ENCODE data around the gene SCP2.
"Not testable (repeated sequence)": the region's sequence is repeated elsewhere in the genome, so short reads cannot be mapped to it uniquely, and the experiment has no call there.

The SCP2 gene

DNA sequence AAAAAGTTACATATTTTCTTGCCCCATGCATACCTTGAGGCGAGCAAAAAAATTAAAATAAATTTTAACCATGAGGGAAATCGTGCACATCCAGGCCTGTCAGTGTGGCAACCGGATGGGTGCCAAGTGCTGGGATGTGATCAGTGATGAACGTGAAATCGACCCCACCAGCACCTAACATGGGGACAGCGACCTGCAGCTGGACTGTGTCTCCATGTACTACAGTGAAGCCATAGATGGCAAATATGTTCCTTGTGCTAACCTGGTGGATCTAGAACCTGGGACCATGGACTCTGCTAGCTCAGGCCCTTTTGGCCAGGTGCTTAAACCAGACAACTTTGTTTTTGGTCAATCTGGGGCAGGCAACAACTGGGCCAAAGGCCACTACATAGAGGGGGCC lies 67.6 kb downstream of the SCP2 start:
- Histone ChIP-seq H3K36me3 (ENCODE audit: control insufficient read depth, insufficient read depth, low read length) (no peaks in the 10 kb centered on the region), H3K4me3 (ENCODE audit: low read length) (no peak overlapping the region), H3K9ac (ENCODE audit: low read length) (no peak overlapping the region)

DNA sequence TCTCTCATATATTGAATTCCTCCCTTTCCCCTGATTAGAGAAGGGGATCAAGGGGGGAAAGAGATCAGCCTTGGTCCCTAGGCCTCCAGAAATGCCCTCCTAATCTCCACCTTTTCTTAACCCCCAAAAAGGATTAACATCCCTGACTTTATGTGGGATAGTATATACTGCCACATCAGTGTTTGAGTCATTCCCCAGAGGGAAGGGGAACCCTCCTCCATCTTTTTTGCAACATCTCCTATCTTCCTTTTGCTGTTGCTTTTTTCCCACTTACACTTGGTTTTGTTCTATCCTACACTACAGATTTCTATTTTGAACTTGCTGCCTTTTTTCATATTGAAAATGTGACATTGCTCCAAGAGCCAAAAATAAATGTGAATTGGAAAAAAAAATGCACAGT lies 69.6 kb downstream of the SCP2 start:
- H3K4me3 ChIP-seq (ENCODE audit: low read length): no peak overlapping the region
- no peaks in the 10 kb centered on the region for H3K4me1 ChIP-seq (ENCODE audit: control insufficient read depth, insufficient read depth, low read length)
- H3K9me3 ChIP-seq (ENCODE audit: control insufficient read depth, low read length): no peaks in the 10 kb centered on the region
- H3K9ac ChIP-seq (ENCODE audit: low read length): no peak overlapping the region
- no peaks in the 10 kb centered on the region for H3K36me3 ChIP-seq (ENCODE audit: control insufficient read depth, insufficient read depth, low read length)
- H3K27me3 ChIP-seq (ENCODE audit: control insufficient read depth, insufficient read depth, low read length): no peaks in the 10 kb centered on the region

More for the DNA sequence above, 67.6 kb downstream of the SCP2 start:
- Histone ChIP-seq H3K27me3 (ENCODE audit: control insufficient read depth, insufficient read depth, low read length) (no peaks in the 10 kb centered on the region), H3K9me3 (ENCODE audit: control insufficient read depth, low read length) (no peaks in the 10 kb centered on the region), H3K4me1 (ENCODE audit: control insufficient read depth, insufficient read depth, low read length) (no peaks in the 10 kb centered on the region)

DNA sequence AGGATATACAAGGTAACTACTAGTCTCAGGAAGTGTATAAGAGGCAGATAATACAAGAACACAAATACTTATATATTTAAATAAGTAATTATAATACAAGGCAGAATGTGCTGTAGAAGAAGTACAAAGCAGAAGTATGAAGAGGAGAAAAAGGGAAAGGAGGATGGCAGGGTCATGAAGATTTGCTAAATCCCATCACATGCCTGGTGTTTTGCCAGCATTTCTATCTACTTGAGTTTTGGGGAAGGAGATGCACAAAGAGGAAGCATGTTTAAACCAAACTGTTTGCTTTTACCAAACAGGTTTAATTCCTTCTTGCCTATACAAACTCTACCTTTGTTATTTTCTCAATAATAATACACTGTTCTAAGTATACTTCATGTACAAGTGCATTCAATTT lies 74.1 kb downstream of the SCP2 start:
- H3K4me1 ChIP-seq (ENCODE audit: control insufficient read depth, insufficient read depth, low read length): no peaks in the 10 kb centered on the region
- H3K36me3 ChIP-seq (ENCODE audit: control insufficient read depth, insufficient read depth, low read length): no peaks in the 10 kb centered on the region
- no peak overlapping the region for H3K4me3 ChIP-seq (ENCODE audit: low read length)
- H3K9ac ChIP-seq (ENCODE audit: low read length): no peak overlapping the region
- no peaks in the 10 kb centered on the region for H3K27me3 ChIP-seq (ENCODE audit: control insufficient read depth, insufficient read depth, low read length)
- no peaks in the 10 kb centered on the region for H3K9me3 ChIP-seq (ENCODE audit: control insufficient read depth, low read length)

DNA sequence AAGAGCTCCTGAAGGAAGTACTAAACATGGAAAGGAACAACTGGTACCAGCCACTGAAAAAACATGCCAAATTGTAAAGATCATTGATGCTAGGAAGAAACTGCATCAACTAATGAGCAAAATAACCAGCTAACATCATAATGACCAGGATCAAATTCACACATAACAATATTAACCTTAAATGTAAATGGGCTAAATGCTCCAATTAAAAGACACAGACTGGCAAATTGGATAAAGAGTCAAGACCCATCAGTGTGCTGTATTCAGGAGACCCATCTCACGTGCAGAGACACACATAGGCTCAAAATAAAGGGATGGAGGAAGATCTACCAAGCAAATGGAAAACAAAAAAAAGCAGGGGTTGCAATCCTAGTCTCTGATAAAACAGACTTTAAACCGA lies 79.5 kb downstream of the SCP2 start:
- H3K9me3 ChIP-seq (ENCODE audit: control insufficient read depth, low read length); H3K4me3 ChIP-seq (ENCODE audit: low read length); H3K9ac ChIP-seq (ENCODE audit: low read length); H3K4me1 ChIP-seq (ENCODE audit: control insufficient read depth, insufficient read depth, low read length); H3K36me3 ChIP-seq (ENCODE audit: control insufficient read depth, insufficient read depth, low read length); H3K27me3 ChIP-seq (ENCODE audit: control insufficient read depth, insufficient read depth, low read length): not testable (repeated sequence)

DNA sequence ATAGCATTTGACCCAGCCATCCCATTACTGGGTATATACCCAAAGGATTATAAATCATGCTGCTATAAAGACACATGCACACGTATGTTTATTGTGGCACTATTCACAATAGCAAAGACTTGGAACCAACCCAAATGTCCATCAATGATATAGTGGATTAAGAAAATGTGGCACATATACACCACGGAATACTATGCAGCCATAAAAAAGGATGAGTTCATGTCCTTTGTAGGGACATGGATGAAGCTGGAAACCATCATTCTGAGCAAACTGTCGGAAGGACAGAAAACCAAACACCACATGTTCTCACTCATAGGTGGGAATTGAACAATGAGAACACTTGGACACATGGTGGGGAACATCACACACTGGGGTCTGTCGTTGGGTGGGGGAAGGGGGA lies 83.2 kb downstream of the SCP2 start:
- not testable (repeated sequence) for H3K4me3 ChIP-seq (ENCODE audit: low read length); H3K9ac ChIP-seq (ENCODE audit: low read length); H3K9me3 ChIP-seq (ENCODE audit: control insufficient read depth, low read length); H3K36me3 ChIP-seq (ENCODE audit: control insufficient read depth, insufficient read depth, low read length); H3K4me1 ChIP-seq (ENCODE audit: control insufficient read depth, insufficient read depth, low read length); H3K27me3 ChIP-seq (ENCODE audit: control insufficient read depth, insufficient read depth, low read length)

DNA sequence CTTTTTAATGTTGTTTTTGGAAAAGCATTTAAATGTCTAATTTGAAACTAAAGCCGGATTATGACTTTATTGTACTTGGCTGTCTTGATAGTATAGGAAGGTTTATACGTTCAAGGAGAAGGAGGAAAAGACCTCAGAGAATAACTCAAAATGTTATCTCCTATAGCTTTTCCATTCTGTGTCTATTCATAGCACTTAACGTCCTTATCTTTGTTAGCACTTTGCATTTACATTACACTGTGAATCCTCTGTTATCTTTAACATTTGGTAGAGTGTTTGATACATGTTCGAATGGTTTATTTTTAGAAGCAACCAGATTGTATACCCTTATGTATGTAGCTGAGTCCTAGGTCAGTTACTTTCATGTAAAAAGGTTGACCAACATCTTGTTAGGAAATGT lies 84.1 kb downstream of the SCP2 start:
- Histone ChIP-seq H3K36me3 (ENCODE audit: control insufficient read depth, insufficient read depth, low read length) (no peaks in the 10 kb centered on the region), H3K4me3 (ENCODE audit: low read length) (no peak overlapping the region), H3K9me3 (ENCODE audit: control insufficient read depth, low read length) (no peaks in the 10 kb centered on the region), H3K9ac (ENCODE audit: low read length) (no peak overlapping the region), H3K27me3 (ENCODE audit: control insufficient read depth, insufficient read depth, low read length) (no peaks in the 10 kb centered on the region), H3K4me1 (ENCODE audit: control insufficient read depth, insufficient read depth, low read length) (peaks cover 5% of the 10 kb centered on the region)

DNA sequence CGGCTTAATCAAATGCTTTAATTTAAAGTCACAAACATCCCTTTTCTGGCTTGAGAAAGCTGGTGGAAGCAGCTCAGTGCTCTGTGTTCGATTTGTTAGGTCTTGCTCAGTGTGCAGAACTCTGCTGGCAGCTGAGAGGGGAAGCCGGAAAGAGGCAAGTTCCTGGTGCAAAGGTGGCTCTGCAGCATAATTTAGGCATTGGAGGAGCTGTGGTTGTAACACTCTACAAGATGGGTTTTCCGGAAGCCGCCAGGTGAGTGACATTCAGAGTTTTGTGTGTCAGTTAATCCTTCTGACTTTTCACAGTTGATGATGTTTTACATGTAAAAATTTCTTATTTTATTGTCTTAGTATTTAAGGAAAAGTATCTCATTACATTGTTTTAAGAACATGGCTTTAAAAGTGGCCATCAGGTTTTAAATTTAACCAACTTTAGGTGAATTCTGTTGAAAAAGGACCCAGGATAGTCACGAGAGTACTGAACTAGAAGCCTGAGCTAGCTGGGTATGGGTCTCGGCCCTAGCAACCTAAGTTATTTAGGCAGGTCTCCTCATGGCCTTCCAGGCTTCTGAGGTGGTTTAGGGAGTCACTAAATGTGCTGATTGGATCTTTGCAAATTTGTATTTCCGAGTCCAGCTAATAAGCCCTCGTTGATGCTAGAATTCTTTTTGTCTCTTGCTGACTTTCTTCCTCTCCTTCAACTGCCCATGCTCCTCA lies 87.9 kb downstream of the SCP2 start:
- Histone ChIP-seq H3K4me1 (ENCODE audit: control insufficient read depth, insufficient read depth, low read length) (peaks cover 9% of the 10 kb centered on the region), H3K9ac (ENCODE audit: low read length) (peak overlapping the region; percentile 71), H3K36me3 (ENCODE audit: control insufficient read depth, insufficient read depth, low read length) (no peaks in the 10 kb centered on the region), H3K27me3 (ENCODE audit: control insufficient read depth, insufficient read depth, low read length) (no peaks in the 10 kb centered on the region), H3K9me3 (ENCODE audit: control insufficient read depth, low read length) (no peaks in the 10 kb centered on the region), H3K4me3 (ENCODE audit: low read length) (peak overlapping the region; percentile 65)

DNA sequence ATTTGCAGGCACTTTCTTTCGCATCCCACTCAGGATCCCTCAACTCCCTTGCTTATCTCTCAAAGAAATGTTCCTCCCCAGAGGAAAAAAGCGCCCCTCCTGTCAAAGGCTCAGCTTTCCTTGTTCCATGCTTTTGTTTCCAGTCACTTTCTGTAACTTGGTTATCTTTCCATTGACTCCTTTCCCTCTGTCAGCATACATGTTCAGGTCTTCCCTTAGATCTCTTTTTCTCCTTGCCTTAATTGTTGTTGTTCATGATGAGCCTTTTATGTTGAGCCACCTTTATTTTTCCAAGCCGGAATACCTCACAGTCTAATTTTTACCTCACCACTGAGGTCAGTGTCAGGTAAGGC lies 88.4 kb downstream of the SCP2 start:
- Histone ChIP-seq H3K4me1 (ENCODE audit: control insufficient read depth, insufficient read depth, low read length) (peaks cover 9% of the 10 kb centered on the region), H3K27me3 (ENCODE audit: control insufficient read depth, insufficient read depth, low read length) (no peaks in the 10 kb centered on the region), H3K4me3 (ENCODE audit: low read length) (peak overlapping the region; percentile 65), H3K9me3 (ENCODE audit: control insufficient read depth, low read length) (no peaks in the 10 kb centered on the region), H3K9ac (ENCODE audit: low read length) (peak overlapping the region; percentile 71), H3K36me3 (ENCODE audit: control insufficient read depth, insufficient read depth, low read length) (no peaks in the 10 kb centered on the region)

DNA sequence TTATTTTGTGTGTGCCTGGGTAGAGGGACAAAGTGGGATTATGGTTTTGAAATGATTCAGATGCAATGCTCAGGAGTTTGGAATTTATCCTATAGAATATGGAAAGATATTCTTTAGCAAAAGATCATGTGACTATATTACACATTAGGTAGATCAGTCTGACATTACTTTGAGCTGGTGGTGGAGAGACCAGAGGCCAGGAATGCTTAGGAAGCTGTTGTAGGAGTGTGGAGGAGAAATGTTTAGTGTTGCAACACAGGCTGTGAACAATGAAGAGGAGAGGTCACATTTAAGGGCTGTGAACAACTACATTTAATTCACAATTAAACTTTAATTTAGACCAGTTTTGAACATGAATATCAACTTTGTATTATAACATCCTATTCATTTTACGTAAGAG lies 89.6 kb downstream of the SCP2 start:
- H3K9me3 ChIP-seq (ENCODE audit: control insufficient read depth, low read length): no peaks in the 10 kb centered on the region
- H3K27me3 ChIP-seq (ENCODE audit: control insufficient read depth, insufficient read depth, low read length): no peaks in the 10 kb centered on the region
- H3K36me3 ChIP-seq (ENCODE audit: control insufficient read depth, insufficient read depth, low read length): no peaks in the 10 kb centered on the region
- H3K9ac ChIP-seq (ENCODE audit: low read length): no peak overlapping the region
- no peak overlapping the region for H3K4me3 ChIP-seq (ENCODE audit: low read length)
- peaks cover 9% of the 10 kb centered on the region for H3K4me1 ChIP-seq (ENCODE audit: control insufficient read depth, insufficient read depth, low read length)

DNA sequence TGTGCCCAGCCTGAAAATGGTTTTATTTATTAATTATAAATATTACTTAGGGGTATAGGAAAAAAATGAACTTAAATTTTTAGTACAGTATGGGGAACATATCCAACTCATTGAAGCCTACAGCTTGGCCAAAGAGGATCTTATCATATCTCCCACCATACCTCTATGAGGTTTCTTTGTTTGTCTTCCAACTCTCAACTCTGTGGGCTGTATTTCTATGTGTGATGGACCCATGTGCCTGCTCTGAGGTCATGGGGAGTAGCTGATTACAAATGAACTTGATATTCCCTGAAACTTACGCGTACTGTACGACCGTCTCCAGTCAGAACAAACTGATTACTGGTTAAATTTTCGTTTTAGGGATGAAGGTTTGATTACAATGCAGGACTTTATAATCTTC lies 93.5 kb downstream of the SCP2 start:
- H3K27me3 ChIP-seq (ENCODE audit: control insufficient read depth, insufficient read depth, low read length): no peaks in the 10 kb centered on the region
- H3K4me1 ChIP-seq (ENCODE audit: control insufficient read depth, insufficient read depth, low read length): peaks cover 6% of the 10 kb centered on the region
- H3K9me3 ChIP-seq (ENCODE audit: control insufficient read depth, low read length): no peaks in the 10 kb centered on the region
- no peak overlapping the region for H3K9ac ChIP-seq (ENCODE audit: low read length)
- H3K36me3 ChIP-seq (ENCODE audit: control insufficient read depth, insufficient read depth, low read length): peaks cover 3% of the 10 kb centered on the region
- no peak overlapping the region for H3K4me3 ChIP-seq (ENCODE audit: low read length)

DNA sequence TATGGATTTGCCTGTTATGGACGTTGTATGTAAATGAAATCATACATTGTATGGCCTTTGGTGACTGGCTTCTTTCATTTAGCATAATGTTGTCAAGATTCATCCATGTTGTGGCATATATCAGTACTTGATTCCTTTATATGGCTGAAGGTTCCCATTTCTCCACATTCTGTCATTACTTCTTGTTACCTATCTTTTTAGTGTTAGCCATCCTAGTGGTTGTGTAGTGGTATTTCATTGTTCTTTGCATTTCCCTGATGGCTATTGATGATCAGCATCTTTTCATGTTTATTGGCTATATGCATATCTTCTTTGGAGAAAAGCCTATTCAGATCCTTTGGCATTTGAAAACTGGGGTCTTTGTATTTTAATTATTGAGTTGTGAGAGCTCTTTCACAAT lies 95.1 kb downstream of the SCP2 start:
- H3K4me3 ChIP-seq (ENCODE audit: low read length): no peak overlapping the region
- H3K4me1 ChIP-seq (ENCODE audit: control insufficient read depth, insufficient read depth, low read length): no peaks in the 10 kb centered on the region
- no peaks in the 10 kb centered on the region for H3K27me3 ChIP-seq (ENCODE audit: control insufficient read depth, insufficient read depth, low read length)
- no peak overlapping the region for H3K9ac ChIP-seq (ENCODE audit: low read length)
- peaks cover 3% of the 10 kb centered on the region for H3K36me3 ChIP-seq (ENCODE audit: control insufficient read depth, insufficient read depth, low read length)
- no peaks in the 10 kb centered on the region for H3K9me3 ChIP-seq (ENCODE audit: control insufficient read depth, low read length)

DNA sequence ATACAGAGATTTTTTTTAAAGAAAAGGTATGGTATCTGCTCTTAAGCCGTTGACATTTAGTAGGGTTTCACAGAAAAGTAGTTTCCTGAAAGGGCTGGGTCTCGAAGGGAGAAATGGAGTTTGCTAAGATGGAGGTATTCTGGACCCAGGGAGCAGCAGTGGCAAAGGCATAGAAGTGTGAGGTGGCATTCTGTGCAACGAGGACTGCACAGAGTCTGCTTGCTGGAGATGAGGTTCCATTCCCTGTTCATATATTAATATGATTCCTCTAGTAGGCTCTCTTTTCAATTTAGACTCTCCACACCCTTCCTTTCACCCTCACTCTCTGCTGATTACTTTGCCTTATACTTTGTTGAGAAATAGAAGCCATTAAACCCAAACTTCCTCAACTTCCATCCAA lies 96.5 kb downstream of the SCP2 start:
- Histone ChIP-seq H3K9ac (ENCODE audit: low read length) (no peak overlapping the region), H3K4me3 (ENCODE audit: low read length) (no peak overlapping the region), H3K27me3 (ENCODE audit: control insufficient read depth, insufficient read depth, low read length) (no peaks in the 10 kb centered on the region), H3K4me1 (ENCODE audit: control insufficient read depth, insufficient read depth, low read length) (no peaks in the 10 kb centered on the region), H3K9me3 (ENCODE audit: control insufficient read depth, low read length) (no peaks in the 10 kb centered on the region), H3K36me3 (ENCODE audit: control insufficient read depth, insufficient read depth, low read length) (peaks cover 3% of the 10 kb centered on the region)

DNA sequence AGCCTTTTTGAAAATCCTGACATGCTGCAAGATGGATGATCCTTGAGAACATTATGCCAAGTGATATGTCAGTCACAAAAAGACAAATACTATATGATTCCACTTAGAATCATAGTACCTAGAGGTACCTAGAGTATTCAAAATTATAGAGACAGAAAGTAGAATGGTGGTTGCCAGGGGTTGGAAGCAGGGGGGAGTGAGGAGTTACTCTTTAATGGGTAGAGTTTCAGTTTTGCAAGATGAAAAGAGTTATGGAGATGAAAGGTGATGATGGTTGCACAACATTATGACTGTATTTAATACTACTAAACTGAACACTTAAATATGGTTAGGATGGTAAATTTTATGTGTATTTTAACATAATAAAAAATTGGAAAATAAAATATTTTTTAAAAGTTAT lies 97.0 kb downstream of the SCP2 start:
- H3K27me3 ChIP-seq (ENCODE audit: control insufficient read depth, insufficient read depth, low read length): no peaks in the 10 kb centered on the region
- H3K9me3 ChIP-seq (ENCODE audit: control insufficient read depth, low read length): no peaks in the 10 kb centered on the region
- H3K4me3 ChIP-seq (ENCODE audit: low read length): no peak overlapping the region
- peaks cover 3% of the 10 kb centered on the region for H3K36me3 ChIP-seq (ENCODE audit: control insufficient read depth, insufficient read depth, low read length)
- no peak overlapping the region for H3K9ac ChIP-seq (ENCODE audit: low read length)
- no peaks in the 10 kb centered on the region for H3K4me1 ChIP-seq (ENCODE audit: control insufficient read depth, insufficient read depth, low read length)

All from mucosa of stomach (tissue), 1 donor.